HPDE6-E6E7 (cell line): ENCODE results near the gene ITGBL1.

Experiments used
- DNase-seq: peaks from one replicate; pipeline ENCODE4 v3.0.0; 2011; ENCODE audit warnings: missing footprints; ENCODE audit errors: extremely low spot score

The ITGBL1 gene

DNA sequence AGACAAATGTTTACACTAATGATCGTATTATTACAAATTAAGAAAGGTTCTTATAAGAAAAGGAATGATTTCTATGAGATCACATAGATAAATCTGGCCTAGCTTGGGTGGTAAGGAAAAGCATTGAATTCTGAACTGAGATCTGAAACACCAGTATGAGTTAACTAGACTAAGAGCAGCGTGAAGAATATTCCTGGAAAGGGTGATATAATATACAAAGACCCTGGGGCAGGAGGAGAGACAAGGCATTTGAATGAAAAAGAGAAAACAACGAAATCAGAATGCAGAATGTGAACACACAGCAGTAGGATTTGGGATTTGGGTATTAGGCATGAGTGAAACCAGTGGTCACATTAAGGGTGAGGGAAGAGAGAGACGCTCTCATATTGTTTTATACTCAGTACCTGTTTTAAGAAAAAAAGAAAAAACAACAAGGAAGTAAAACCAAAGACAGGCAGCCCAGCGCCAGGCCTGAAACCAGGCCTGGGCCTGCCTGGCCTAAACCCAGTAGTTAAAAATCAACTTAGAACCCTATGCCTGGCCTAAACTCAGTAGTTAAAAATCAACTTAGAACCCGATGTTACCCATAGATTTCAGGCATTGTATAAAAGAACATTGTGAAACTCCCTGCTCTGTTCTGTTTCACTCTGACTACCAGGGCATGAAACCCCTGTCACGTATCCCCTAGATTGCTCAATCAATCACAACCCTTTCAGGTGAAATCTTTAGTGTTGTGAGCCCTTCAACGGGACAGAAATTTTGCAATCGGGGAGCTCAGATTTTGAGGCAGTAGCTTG, 287.1 kb downstream of the ITGBL1 start:
- DNase-seq = no peak

DNA sequence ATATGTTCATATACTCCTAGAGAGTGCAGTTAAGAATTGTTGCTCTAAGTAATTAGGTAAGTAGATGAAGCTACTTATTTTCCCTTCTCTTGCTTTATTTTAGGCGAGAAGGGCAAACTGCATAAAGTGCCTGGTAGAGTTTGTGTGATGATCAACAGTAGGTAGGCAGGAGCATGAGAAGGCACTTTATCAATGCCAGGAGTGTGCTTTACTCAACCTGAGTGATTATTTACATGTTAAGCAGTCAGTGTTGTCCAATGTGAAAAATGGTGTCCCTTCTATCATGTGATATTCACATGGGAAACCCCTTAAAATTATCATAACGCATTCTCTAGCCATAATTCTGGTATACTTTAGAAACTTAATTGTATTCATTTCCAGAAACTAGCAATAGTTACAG, 294.0 kb downstream of the ITGBL1 start:
- DNase-seq = no peak

DNA sequence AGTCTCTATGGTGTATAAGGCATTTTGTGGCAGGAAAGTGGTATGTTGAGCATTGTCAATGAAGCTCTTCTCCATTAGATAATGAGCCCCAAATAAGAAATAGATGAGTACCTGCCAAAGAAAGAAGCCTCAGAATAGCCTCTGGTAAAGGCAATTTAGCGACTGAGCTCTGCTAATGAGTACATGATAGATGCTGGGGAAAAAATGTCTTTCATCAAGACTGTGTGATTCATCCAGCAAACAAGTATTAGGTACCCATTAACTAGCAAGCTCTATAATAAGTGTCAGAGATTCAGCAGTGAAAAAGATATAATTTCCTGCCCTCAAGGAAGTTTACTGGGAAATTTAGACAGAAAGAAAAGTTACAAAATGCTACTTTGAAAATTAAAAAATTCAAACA, 294.6 kb downstream of the ITGBL1 start:
- no peak for DNase-seq

DNA sequence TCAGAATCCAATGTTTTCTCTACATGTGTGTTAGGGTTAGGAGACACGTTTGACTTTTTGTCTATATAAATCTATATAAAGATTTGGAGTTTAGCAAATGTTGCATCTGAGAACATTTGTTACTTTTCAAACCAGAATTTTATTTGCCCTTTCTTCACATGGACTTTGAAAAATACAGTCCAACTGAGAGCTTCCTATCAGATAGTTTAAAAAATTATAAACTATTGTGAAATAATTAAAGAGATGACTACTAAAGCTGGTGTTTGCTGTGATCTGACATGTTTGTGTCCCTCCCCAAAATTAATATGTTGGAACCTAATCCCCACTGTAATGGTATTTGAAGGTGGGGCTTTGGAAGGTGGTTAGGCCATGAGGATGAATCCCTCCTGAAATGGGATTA, 297.1 kb downstream of the ITGBL1 start:
- no peak for DNase-seq

DNA sequence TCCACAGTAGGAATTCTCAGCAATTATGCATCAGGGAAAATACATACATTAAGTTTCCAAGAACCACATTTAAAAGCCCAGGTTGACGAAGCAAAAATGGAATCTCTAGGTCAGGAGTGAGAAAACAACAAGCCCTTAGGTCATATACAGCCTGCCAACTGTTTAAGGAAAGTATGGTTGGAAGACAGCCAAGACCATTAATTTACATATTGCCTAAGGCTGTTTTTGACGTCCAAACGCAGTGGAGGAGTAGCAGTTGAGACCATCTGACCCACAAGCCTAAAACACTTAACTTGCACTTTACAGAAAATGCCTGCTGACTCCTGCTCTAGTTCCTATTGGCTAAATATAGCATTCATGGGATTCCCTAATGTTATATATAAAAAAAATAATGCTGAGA, 299.0 kb downstream of the ITGBL1 start:
- DNase-seq = peak; percentile 9

DNA sequence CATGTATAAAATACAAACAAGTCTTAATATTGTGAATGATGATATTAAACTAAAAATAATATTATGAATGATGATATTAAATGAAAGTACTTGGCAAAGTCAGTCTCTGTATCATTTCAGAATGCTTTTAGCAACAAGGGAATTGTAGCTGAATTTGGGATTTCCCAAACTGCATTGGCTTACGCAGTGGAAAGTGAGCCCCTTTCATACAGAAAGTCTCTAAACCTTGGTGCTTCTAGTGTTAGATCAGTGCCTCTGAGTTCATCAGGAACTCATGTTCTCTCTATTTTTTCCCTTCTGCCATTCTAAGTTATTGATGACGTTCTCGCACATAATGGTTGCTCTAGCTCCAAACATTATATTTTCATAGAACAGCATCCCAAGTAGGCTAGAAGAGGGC, 300.0 kb downstream of the ITGBL1 start:
- DNase-seq = no peak

DNA sequence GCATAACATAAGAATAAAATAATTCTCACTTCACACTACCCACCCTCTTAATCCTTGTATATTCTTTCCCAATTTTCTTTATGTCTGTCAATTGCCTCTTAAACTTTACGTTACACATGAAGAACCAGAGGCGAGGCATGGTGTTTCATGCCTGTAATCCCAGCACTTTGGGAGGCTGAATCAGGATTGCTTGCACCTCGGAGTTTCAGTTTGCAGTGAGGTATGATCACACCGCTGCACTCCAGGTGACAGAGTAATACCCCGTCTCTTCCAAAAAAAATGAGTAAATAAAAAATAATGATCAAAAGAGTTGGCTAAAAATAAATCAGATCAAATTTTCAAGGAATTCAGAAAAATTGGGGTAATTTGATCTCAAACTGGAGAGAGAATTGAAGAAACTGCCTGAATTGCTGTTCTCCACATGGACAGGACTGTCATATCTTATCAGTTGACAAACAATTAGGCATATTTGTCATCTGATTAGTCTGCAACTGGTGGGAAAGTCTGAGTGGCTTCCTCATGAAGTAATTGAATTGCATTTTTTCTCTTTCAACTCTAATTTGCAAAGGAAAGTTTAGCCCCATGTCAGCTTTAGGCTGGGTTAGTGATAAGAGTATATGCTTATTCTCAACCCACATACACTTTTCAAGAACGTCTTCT, 302.9 kb downstream of the ITGBL1 start:
- no peak for DNase-seq

DNA sequence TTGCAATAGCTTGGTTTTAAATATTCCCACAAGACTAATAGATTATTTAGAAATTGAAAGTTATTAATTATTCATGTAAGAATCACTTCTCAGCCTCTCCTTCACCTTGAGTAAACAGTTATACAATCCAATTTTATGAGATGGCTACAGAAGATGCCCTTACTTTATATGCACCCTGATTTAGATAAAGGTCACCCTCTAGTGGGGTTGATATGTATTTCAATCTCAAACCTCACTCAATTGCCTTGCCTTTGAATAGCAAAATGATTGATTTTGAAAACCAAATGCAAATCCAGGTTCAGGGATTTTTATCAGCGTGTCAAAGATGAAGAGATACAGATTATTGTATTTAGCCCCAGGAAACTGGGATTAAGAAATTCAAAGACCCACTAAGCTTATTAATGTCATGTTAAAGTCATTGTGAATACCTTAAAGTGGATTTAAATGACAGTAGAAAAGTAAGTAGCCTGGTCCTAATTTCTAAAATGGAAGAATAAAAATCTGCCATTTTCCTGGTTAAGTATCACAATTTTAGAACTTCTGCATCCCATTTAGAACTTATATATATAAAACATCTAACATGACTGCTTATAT, 305.1 kb downstream of the ITGBL1 start:
- peak; percentile 39 for DNase-seq

DNA sequence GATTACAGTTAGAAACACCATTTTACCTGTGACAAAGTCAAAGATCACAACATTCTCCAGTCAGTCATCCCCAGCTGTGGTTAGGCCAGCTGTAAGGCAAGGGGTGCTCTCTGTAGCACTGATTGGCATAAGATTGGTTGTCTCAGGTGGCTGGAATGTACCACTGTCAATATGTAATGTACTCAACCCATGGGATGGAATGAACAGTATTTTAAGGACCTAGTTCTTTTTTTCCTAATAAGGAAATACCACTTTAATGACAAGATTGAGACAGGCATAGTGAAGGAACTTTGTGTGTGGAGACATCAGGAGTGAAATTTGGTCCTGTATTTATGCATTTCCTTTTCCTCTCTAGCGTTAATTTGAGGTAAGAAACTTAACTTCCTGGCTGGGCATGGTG, 310.7 kb downstream of the ITGBL1 start:
- DNase-seq = no peak
